Loucy (cell line): Measurements from ENCODE around the gene ADGRL3.

Experiments used
- H2AFZ ChIP-seq: fragments of 200-600 bp; sonication (generic); 2 replicates; pipeline ENCODE4 v1.6.0; 2016; ENCODE audit warnings: antibody characterized with exemption, mild to moderate bottlenecking, low read length, moderate library complexity
- H3F3A ChIP-seq: fragments of 200-600 bp; 2 replicates; pipeline ENCODE4 v1.6.0; 2016; ENCODE audit warnings: antibody characterized with exemption, low read depth, mild to moderate bottlenecking
- H3K27me3 ChIP-seq: fragments of 200-600 bp; sonication (generic); 2 replicates; pipeline ENCODE4 v1.6.1; 2014; ENCODE audit warnings: low read length, mild to moderate bottlenecking; ENCODE audit not compliant: insufficient read depth, poor library complexity, severe bottlenecking
- H3K36me3 ChIP-seq: fragments of 200-600 bp; sonication (generic); 2 replicates; pipeline ENCODE4 v1.6.1; 2016; ENCODE audit warnings: low read length; ENCODE audit not compliant: insufficient read depth
- H3K4me1 ChIP-seq: fragments of 200-600 bp; sonication (generic); 2 replicates; pipeline ENCODE4 v1.5.1; 2014; ENCODE audit warnings: low read length, mild to moderate bottlenecking; ENCODE audit not compliant: insufficient read depth, poor library complexity, severe bottlenecking
- H3K4me2 ChIP-seq: fragments of 200-600 bp; sonication (generic); 2 replicates; pipeline ENCODE4 v1.6.0; 2014; ENCODE audit warnings: antibody characterized with exemption, low read length, low read depth, mild to moderate bottlenecking; ENCODE audit not compliant: poor library complexity, severe bottlenecking
- H3K4me3 ChIP-seq: fragments of 200-600 bp; sonication (generic); 2 replicates; pipeline ENCODE4 v1.5.1; 2014; ENCODE audit warnings: low read length, mild to moderate bottlenecking, mixed read lengths; ENCODE audit not compliant: poor library complexity, severe bottlenecking
- H3K79me2 ChIP-seq: fragments of 200-600 bp; sonication (generic); 2 replicates; pipeline ENCODE4 v1.6.1; 2014; ENCODE audit warnings: low read length; ENCODE audit not compliant: insufficient read depth
- H3K9ac ChIP-seq: fragments of 200-600 bp; sonication (generic); 2 replicates; pipeline ENCODE4 v1.6.0; 2014; ENCODE audit warnings: mild to moderate bottlenecking, low read depth, low read length, moderate library complexity; ENCODE audit not compliant: poor library complexity, severe bottlenecking
- H3K9me2 ChIP-seq: fragments of 200-600 bp; sonication (generic); replicated peaks from 2 replicates; pipeline ENCODE4 v1.6.1; 2016; ENCODE audit warnings: low read depth, low read length, mixed read lengths
- H3K9me3 ChIP-seq: fragments of 200-600 bp; sonication (generic); 2 replicates; pipeline ENCODE4 v1.6.1; 2014; ENCODE audit warnings: mild to moderate bottlenecking, antibody characterized with exemption, low read length, low read depth; ENCODE audit not compliant: insufficient read depth
- H4K20me1 ChIP-seq: fragments of 200-600 bp; sonication (generic); 2 replicates; pipeline ENCODE4 v1.6.0; 2014; ENCODE audit warnings: antibody characterized with exemption, low read length, mild to moderate bottlenecking; ENCODE audit not compliant: insufficient read depth, poor library complexity, severe bottlenecking
- EZH2phosphoT487 ChIP-seq: fragments of 200-600 bp; IDR thresholded peaks from 2 replicates; pipeline ENCODE4 v1.6.1; 2018; ENCODE audit warnings: antibody characterized with exemption, mild to moderate bottlenecking, moderate library complexity, borderline replicate concordance
- TF ChIP-seq, protein P1 (sequence below): fragments of 200-600 bp; sonication (generic); conservative IDR thresholded peaks from 2 replicates; pipeline ENCODE4 v1.5.1; 2014; ENCODE audit warnings: mild to moderate bottlenecking, antibody characterized with exemption, low read length

ADGRL3 gene

DNA sequence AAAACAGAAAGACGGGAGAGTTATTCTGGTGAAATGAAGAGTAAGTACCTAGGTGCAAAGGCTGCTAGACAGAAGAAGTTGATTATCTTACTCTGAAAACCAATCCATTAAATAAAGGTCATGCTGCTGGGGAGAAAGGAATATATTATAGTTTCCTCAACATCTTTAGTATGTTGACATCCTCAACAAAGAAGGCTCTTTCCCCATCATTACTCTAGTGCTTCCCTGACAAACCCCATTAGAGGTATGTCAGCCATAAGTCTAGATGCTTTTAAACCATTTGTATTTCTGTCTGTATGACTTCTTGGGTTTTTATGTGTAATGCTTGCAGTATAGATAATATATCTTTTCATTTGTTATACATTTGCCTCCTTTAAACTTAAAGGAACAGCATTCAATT, 75.9 kb downstream of the ADGRL3 start:
- no peaks in the 10 kb centered on the region for H4K20me1 ChIP-seq
- H3K4me2 ChIP-seq = no peak overlapping the region
- H3K27me3 ChIP-seq = no peaks in the 10 kb centered on the region
- H3K9me2 ChIP-seq = no peaks in the 10 kb centered on the region
- no peaks in the 10 kb centered on the region for H3F3A ChIP-seq
- H3K4me3 ChIP-seq = no peak overlapping the region
- H2AFZ ChIP-seq = no peak overlapping the region
- no peaks in the 10 kb centered on the region for H3K9me3 ChIP-seq
- no peaks in the 10 kb centered on the region for H3K79me2 ChIP-seq
- no peaks in the 10 kb centered on the region for H3K4me1 ChIP-seq
- no peak overlapping the region for H3K9ac ChIP-seq
- H3K36me3 ChIP-seq = no peaks in the 10 kb centered on the region
- TF ChIP-seq EZH2phosphoT487 = no peak
- TF ChIP-seq, protein P1, sequence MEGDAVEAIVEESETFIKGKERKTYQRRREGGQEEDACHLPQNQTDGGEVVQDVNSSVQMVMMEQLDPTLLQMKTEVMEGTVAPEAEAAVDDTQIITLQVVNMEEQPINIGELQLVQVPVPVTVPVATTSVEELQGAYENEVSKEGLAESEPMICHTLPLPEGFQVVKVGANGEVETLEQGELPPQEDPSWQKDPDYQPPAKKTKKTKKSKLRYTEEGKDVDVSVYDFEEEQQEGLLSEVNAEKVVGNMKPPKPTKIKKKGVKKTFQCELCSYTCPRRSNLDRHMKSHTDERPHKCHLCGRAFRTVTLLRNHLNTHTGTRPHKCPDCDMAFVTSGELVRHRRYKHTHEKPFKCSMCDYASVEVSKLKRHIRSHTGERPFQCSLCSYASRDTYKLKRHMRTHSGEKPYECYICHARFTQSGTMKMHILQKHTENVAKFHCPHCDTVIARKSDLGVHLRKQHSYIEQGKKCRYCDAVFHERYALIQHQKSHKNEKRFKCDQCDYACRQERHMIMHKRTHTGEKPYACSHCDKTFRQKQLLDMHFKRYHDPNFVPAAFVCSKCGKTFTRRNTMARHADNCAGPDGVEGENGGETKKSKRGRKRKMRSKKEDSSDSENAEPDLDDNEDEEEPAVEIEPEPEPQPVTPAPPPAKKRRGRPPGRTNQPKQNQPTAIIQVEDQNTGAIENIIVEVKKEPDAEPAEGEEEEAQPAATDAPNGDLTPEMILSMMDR = no peak

DNA sequence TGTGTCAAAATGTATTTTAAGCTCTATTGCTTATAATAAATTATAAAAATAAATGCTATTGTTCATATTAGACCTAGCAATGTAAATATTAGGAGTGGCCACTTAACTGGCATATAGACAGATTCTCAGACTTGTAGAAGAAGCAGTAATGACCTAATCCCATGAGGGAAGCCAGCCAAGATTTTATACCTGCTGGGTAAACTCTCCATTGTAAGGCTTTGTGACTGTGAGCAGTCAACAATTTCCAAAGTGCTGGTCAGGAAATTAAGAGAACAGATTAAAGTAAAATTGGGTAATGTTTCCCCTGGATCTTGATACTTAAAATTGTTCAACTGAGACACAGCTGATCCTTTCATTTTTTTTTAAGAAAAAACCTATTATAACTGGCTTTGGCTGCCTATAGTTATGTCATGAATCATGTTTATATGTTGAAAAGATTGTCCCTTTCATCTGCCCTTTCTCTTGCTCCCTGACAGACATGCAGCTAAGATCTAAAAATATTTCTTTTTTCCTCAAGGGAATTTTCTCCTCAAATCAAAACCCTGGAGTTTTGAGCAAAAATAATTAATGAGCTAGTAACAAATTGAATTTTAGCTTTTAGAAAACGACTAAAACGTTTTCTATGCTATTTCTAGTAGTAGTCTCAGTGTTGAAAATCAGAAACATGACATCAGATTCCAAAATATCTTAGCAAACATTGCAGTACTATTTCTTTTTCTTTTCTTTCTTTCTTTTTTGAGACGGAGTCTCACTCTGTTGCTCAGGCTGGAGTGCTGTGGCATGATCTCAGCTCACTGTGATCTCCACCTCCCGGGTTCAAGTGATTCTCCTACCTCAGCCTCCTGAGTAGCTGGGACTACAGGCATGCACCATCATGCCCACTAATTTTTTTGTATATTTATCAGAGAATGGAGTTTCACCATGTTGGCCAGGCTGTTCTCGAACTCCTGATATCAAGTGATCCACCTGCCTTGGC, 77.9 kb downstream of the ADGRL3 start:
- Histone ChIP-seq H4K20me1 (no peaks in the 10 kb centered on the region), H2AFZ (no peak overlapping the region), H3K4me3 (no peak overlapping the region), H3K27me3 (no peaks in the 10 kb centered on the region), H3K79me2 (no peaks in the 10 kb centered on the region), H3F3A (no peaks in the 10 kb centered on the region), H3K4me1 (no peaks in the 10 kb centered on the region), H3K4me2 (no peak overlapping the region), H3K9me3 (no peaks in the 10 kb centered on the region), H3K9ac (no peak overlapping the region), H3K9me2 (no peaks in the 10 kb centered on the region), H3K36me3 (no peaks in the 10 kb centered on the region)
- TF ChIP-seq, protein P1 = no peak
- no peak for TF ChIP-seq EZH2phosphoT487

DNA sequence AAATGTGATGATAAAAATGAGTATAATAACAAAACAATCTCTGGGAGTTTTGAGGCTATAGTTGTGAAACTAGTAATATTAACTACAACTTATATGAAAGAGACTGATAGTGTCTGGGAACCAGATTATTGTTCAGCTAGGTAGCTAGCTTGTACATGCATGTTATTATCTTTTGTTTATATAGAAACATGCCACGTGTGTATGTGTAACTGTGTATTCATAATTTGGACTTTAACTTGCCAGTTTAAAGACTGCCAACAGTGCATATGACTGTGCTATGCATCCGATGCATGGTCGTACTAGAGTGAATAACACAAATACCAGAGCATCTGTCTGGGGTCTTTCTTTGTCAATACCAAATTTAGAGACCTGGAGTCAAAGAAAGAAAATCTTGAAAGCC, 92.2 kb downstream of the ADGRL3 start:
- Histone ChIP-seq H3K36me3 (no peaks in the 10 kb centered on the region), H3K9me3 (no peaks in the 10 kb centered on the region; the same call in 1 of the 2 replicates), H3K9ac (no peak overlapping the region), H3K4me3 (no peak overlapping the region), H3K27me3 (no peaks in the 10 kb centered on the region), H3F3A (no peaks in the 10 kb centered on the region), H2AFZ (no peak overlapping the region), H3K4me2 (no peak overlapping the region), H3K79me2 (no peaks in the 10 kb centered on the region), H3K9me2 (no peaks in the 10 kb centered on the region), H4K20me1 (no peaks in the 10 kb centered on the region), H3K4me1 (no peaks in the 10 kb centered on the region)
- TF ChIP-seq, protein P1 = no peak
- TF ChIP-seq EZH2phosphoT487 = no peak
